Esophagus (tissue), 2 donors: ENCODE results near the gene LAMA2. TPM values are rescaled to one million over a fixed set of nuclear protein-coding genes. Genes with fewer than 3 reads are reported as not detected.

ENCODE experiments used
- H3K27ac ChIP-seq, 2 donors: one replicate each; pipeline ENCODE4 v1.5.1; 2013; ENCODE audit warnings: low read depth in 2 of 2, mild to moderate bottlenecking in 2 of 2, inconsistent platforms in 1 of 2, low read length in 1 of 2, moderate library complexity in 1 of 2
- H3K27me3 ChIP-seq, 2 donors: one replicate each; pipeline ENCODE4 v1.6.1; 2013; ENCODE audit warnings: low read length in 2 of 2, control low read depth in 1 of 2, mild to moderate bottlenecking in 1 of 2; ENCODE audit not compliant: insufficient read depth in 2 of 2, control insufficient read depth in 1 of 2
- H3K36me3 ChIP-seq, 2 donors: one replicate each; pipeline ENCODE4 v1.6.1; 2013; ENCODE audit warnings: low read length in 1 of 2; ENCODE audit not compliant: control insufficient read depth in 2 of 2, insufficient read depth in 2 of 2
- H3K4me1 ChIP-seq, 2 donors: one replicate each; pipeline ENCODE4 v1.6.1; 2013; ENCODE audit warnings: low read length in 1 of 2; ENCODE audit not compliant: control insufficient read depth in 2 of 2, insufficient read depth in 2 of 2
- H3K4me3 ChIP-seq, 2 donors: one replicate each; pipeline ENCODE4 v1.5.1; 2013; ENCODE audit warnings: low read length in 2 of 2, mild to moderate bottlenecking in 2 of 2, low read depth in 1 of 2, moderate library complexity in 1 of 2
- H3K9me3 ChIP-seq, 2 donors: one replicate each; pipeline ENCODE4 v1.6.1; 2013; ENCODE audit warnings: mild to moderate bottlenecking in 2 of 2, low read depth in 1 of 2, low read length in 1 of 2, moderate library complexity in 1 of 2; ENCODE audit not compliant: control insufficient read depth in 2 of 2, insufficient read depth in 1 of 2
- WGBS, 2 donors: extraction: QIAGEN DNeasy Blood & Tissue Kit; methylation state at CpG; one replicate each; pipeline ENCODE4 v1.1.7; 2013; 5-methylcytosine and 5-hydroxymethylcytosine counted together
- polyA plus RNA-seq, 2 donors: library from polyadenylated mRNA; stranded (reverse); fragments of 200-250 nt; gene quantifications; one replicate each; pipeline ENCODE4 v1.2.3, GENCODE V29; 2013
- donor health status: healthy with polysubstance abuse.
- donor health status: Bipolar disorder and iron deficiency.

The LAMA2 gene
- polyA plus RNA-seq, 2 donors: 0.67 to 2.7 TPM

DNA sequence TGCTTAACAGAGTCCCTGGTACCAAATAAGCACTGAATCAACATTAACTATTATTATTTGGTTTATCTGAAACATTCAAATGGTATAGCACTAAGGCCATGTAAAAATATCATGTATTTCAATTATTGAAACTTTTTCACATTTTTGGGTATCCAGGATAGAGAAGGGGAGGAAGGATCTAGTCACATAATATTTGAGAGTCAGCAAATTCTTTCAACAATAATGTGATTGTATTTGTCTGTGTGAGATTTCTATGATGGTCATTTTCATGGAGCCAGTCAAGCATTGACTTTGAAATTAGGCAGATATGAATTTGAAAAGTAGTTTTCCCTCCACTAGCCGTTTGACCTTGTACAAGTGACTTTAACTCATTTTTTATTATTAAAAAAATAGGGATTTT lies 67.9 kb downstream of the LAMA2 start:
- Histone ChIP-seq H3K36me3 (no peaks in the 10 kb centered on the region), H3K27me3 (no peaks in the 10 kb centered on the region), H3K4me3 (no peak overlapping the region), H3K27ac (no peak overlapping the region), H3K4me1 (no peaks in the 10 kb centered on the region), H3K9me3 (no peaks in the 10 kb centered on the region)
- WGBS, 2 donors: 58 to 60% methylated on average over 1 of the region's 1 CpG

DNA sequence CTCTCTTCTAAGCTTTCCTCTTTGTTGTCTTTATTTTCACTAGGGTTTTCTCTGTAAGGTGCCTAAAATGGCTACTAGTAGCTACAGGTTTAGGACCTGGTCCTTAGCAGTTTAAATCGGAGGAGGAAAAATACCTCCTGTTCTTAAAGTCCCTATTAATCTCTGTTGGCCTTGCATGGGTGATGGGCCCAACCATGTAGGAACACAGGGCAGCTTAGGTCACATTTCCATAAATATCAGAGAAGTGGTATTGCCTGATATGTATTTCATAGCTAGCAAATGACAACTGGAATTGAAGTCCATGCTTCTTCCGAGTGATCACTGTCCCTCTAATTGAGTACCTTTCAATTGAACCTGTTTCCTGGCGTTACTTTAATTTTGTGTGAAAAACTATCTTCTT lies 70.0 kb downstream of the LAMA2 start:
- no peaks in the 10 kb centered on the region for H3K9me3 ChIP-seq
- no peaks in the 10 kb centered on the region for H3K4me1 ChIP-seq
- no peaks in the 10 kb centered on the region for H3K36me3 ChIP-seq
- H3K4me3 ChIP-seq: no peak overlapping the region
- 86 to 92% methylated on average over 3 of the region's 3 CpGs for WGBS, 2 donors
- no peak overlapping the region for H3K27ac ChIP-seq
- no peaks in the 10 kb centered on the region for H3K27me3 ChIP-seq

DNA sequence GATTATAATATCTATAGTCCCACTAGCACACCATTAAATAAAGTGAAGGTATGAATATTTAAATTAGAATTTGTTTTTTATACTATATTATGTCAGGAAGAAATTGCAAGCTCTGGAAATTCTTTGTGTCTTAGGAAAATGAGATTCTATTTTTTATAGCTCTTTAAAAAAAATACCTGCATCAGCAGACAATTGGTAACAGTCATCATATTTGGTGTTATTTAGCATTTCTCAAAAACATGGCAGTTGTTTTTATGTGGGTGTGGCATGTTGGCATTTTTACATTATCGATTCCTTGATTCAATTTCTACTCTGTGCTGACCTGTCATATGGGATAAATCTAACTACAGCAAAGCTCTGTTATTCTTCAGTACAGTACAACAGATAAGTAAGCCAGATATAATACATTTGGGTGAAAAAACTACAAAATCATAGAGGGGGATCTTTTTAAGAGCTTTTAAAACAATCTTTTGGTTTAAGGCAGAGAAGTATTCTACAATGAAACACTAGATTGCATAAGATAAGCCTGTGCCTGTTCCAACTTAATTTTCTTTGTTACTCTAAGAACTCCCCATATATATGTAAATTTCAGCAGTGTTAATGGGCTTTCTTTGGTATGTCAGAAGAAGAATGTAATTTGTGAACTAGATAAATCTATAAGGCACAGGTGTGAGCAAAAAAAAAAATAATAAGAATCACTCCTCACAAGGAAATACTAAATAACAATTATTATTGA lies 71.5 kb downstream of the LAMA2 start:
- H3K27me3 ChIP-seq: no peaks in the 10 kb centered on the region
- H3K4me1 ChIP-seq: no peaks in the 10 kb centered on the region
- WGBS, 2 donors: 74 to 82% methylated on average over 1 of the region's 1 CpG
- no peaks in the 10 kb centered on the region for H3K36me3 ChIP-seq
- H3K27ac ChIP-seq: no peak overlapping the region
- no peak overlapping the region for H3K4me3 ChIP-seq
- H3K9me3 ChIP-seq: no peaks in the 10 kb centered on the region

DNA sequence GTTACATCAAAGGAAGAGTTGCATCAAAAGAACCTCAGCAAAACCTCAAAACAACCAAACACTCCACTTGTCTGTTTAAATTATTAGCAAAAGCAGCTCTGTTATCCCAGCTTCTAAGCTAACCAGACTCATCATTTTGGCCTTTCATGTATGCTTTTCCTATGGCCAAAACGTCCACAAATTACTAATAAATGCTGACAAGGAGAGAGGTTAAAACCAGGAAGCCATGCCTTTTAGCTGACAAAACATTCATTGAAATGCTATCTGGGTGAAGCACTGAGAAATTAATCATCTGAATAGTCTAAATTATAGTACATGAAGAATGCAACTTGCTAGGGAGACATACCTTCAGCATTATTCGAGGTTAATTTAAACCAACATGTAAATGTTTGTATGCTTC lies 80.6 kb downstream of the LAMA2 start:
- WGBS, 2 donors: 34 to 40% methylated on average over 2 of the region's 2 CpGs
- Histone ChIP-seq H3K4me1 (no peaks in the 10 kb centered on the region), H3K4me3 (no peak overlapping the region), H3K27me3 (no peaks in the 10 kb centered on the region), H3K9me3 (no peaks in the 10 kb centered on the region), H3K27ac (no peak overlapping the region), H3K36me3 (no peaks in the 10 kb centered on the region)

DNA sequence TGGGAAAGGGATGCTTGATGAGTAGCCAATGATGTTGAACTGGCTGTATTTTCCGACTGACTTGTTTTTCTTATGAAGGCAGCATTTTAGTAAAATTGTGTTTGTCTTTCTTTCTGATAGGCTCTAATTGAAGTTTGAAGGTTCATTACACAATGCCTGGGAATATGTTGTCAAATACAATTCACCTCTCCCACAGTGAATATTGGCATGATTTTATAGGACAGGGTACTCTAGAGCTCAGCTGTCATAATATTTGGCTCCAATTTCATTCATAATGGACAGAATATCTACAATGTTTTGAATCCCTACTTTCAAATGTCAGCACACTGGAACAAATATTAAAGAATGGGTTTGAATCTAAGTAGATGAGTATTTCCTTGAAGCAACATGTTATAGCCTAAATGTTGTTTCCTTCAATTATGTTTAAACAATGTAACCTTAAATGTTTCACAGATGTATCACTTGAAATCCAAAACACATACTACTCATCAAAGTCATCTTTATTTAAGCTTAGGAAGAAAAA lies 81.4 kb downstream of the LAMA2 start:
- H3K4me3 ChIP-seq: no peak overlapping the region
- no peaks in the 10 kb centered on the region for H3K36me3 ChIP-seq
- H3K4me1 ChIP-seq: no peaks in the 10 kb centered on the region
- no peak overlapping the region for H3K27ac ChIP-seq
- no peaks in the 10 kb centered on the region for H3K27me3 ChIP-seq
- 77 to 80% methylated on average over 1 of the region's 1 CpG for WGBS, 2 donors
- no peaks in the 10 kb centered on the region for H3K9me3 ChIP-seq

DNA sequence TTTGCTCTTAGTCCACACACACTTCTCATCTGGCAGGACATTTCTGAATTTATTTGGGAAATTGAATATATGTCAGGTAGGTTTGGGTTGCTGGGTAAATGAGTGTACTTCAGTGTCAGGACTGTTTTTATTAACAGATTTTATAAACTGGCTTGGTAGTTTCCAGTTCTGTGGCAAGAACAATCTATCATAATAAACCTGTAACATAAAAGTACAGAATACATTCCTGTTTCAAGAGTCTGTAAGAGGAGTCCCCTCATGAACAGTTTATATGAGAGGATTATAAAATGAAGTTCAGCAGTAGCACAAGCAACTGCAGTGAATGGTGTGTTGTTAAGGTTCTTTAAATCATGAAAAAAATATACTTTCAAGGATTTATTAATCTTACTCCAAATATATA lies 81.8 kb downstream of the LAMA2 start:
- Histone ChIP-seq H3K4me3 (no peak overlapping the region), H3K27me3 (no peaks in the 10 kb centered on the region), H3K9me3 (no peaks in the 10 kb centered on the region), H3K4me1 (no peaks in the 10 kb centered on the region), H3K27ac (no peak overlapping the region), H3K36me3 (no peaks in the 10 kb centered on the region)

DNA sequence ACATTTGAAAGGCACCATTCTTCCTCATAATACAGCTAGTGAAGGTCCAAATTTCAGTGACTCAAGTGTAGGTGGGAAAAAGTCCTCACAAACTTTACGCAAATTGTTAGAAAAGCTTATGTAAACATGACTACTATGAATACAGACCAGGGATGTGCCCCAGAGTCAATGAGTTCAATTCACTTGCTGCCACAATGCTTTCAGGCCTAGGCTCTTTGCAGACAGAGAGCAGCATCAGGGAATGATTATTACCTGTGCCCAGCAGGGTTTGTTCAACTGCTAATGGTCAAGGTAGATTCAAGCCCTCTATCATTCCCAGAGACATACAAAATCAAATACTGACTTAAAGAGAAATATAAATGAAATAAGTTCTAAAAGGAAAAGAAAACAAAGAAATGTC lies 84.0 kb downstream of the LAMA2 start:
- 85 to 100% methylated on average over 1 of the region's 1 CpG for WGBS, 2 donors
- Histone ChIP-seq H3K4me3 (no peak overlapping the region), H3K4me1 (no peaks in the 10 kb centered on the region), H3K9me3 (no peaks in the 10 kb centered on the region), H3K27ac (no peak overlapping the region), H3K36me3 (no peaks in the 10 kb centered on the region), H3K27me3 (no peaks in the 10 kb centered on the region)

DNA sequence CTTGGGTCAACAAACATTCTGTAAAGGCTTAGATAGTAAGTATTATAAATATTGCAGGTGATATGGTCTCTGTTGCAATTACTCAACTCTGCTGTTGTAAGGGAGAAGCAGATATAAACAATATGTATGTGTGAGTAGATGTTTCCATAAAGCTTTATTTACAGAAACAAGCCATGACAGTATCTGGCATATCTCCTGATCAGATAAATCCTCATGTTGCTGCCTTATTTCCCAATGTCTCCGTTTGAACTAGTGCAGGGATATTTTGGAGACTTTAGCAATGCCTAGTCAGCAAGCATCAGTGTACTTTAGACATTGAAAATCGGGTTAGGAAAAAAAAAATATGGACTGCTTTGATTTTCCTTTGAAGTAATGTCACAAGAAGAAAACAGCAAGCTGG lies 96.1 kb downstream of the LAMA2 start:
- no peaks in the 10 kb centered on the region for H3K27me3 ChIP-seq
- H3K4me3 ChIP-seq: no peak overlapping the region
- peaks cover 0 to 3% of the 10 kb centered on the region in 2 donors for H3K9me3 ChIP-seq
- 34 to 49% methylated on average over 2 of the region's 2 CpGs for WGBS, 2 donors
- H3K36me3 ChIP-seq: no peaks in the 10 kb centered on the region
- H3K4me1 ChIP-seq: no peaks in the 10 kb centered on the region
- no peak overlapping the region for H3K27ac ChIP-seq

DNA sequence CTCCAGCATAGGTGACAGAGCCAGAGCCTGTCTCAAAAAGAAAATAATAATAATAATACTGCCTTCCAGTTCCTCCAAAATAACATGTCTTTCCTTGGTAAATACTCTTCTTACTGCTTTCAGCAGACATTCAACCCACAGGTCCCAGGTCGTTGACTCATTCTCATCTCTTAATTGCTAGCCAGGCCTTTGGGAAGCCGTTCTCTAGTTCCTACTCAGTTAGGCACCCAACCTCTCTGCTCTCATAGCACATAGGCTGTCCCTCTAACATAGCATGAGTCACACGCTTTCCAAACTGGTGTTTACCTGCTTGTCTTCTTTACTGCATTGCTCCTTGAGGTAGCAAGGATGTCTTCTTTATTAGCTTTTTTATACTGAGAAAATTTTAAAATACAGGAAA lies 98.8 kb downstream of the LAMA2 start:
- Histone ChIP-seq H3K9me3 (peaks cover 0 to 3% of the 10 kb centered on the region in 2 donors), H3K4me1 (no peaks in the 10 kb centered on the region), H3K4me3 (no peak overlapping the region), H3K27ac (no peak overlapping the region), H3K27me3 (no peaks in the 10 kb centered on the region), H3K36me3 (no peaks in the 10 kb centered on the region)
- 67 to 78% methylated on average over 3 of the region's 3 CpGs for WGBS, 2 donors

DNA sequence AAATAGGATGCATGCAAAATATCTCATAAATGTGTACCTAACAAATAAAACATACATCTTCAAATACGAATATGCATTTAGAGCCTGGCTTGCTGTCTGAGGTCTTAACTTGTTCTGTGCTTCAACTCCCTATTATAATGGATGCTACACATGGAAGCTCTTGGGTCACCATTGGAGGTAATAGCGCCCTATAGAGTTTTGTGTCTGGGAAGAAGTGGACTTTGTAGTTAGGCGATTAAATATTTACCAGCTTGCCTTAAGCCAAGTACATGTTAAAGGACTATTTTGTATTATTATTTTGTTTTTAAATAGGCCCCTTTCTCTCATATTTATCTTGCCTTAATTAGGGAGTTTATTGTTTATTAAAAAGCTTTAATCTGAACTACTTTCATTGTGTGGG lies 107.4 kb downstream of the LAMA2 start:
- 72 to 92% methylated on average over 3 of the region's 3 CpGs for WGBS, 2 donors
- no peak overlapping the region for H3K27ac ChIP-seq
- no peaks in the 10 kb centered on the region for H3K27me3 ChIP-seq
- H3K9me3 ChIP-seq: no peaks in the 10 kb centered on the region
- H3K36me3 ChIP-seq: no peaks in the 10 kb centered on the region
- H3K4me3 ChIP-seq: no peak overlapping the region
- H3K4me1 ChIP-seq: no peaks in the 10 kb centered on the region
